Osteocyte (in vitro differentiated cells): ENCODE measurements around the gene PRDM4. TPM values are rescaled to one million over a fixed set of nuclear protein-coding genes. Genes with fewer than 3 reads are reported as not detected.
"Not testable (repeated sequence)": the region's sequence is repeated elsewhere in the genome, so short reads cannot be mapped to it uniquely, and the experiment has no call there.

Source experiments
- DNase-seq: peaks from one replicate; pipeline ENCODE4 v3.0.0; 2021; ENCODE audit warnings: mixed read lengths; ENCODE audit not compliant: unreplicated experiment; ENCODE audit errors: extremely low spot score
- H3K27ac Mint-ChIP-seq: one replicate; pipeline ENCODE4 v1.8.0; 2021; ENCODE audit warnings: mild to moderate bottlenecking, mixed read lengths; ENCODE audit not compliant: unreplicated experiment
- H3K27me3 Mint-ChIP-seq: one replicate; pipeline ENCODE4 v1.8.0; 2021; ENCODE audit warnings: mixed read lengths; ENCODE audit not compliant: unreplicated experiment
- H3K36me3 Mint-ChIP-seq: one replicate; pipeline ENCODE4 v1.8.0; 2021; ENCODE audit warnings: mixed read lengths; ENCODE audit not compliant: unreplicated experiment
- H3K4me1 Mint-ChIP-seq: one replicate; pipeline ENCODE4 v1.8.0; 2021; ENCODE audit warnings: mixed read lengths; ENCODE audit not compliant: unreplicated experiment
- H3K4me3 Mint-ChIP-seq: one replicate; pipeline ENCODE4 v1.8.0; 2021; ENCODE audit warnings: mild to moderate bottlenecking, moderate library complexity, mixed read lengths; ENCODE audit not compliant: unreplicated experiment
- H3K9me3 Mint-ChIP-seq: one replicate; pipeline ENCODE4 v1.8.0; 2021; ENCODE audit warnings: mixed read lengths; ENCODE audit not compliant: unreplicated experiment
- CTCF ChIP-seq: fragments of 200-600 bp; sonication (generic); IDR thresholded peaks from 2 replicates; pipeline ENCODE4 v1.5.0; 2021; ENCODE audit warnings: antibody characterized with exemption, mild to moderate bottlenecking, moderate library complexity
- total RNA-seq: library from RNA; stranded (reverse); gene quantifications from 2 replicates; pipeline ENCODE4 v1.2.1, GENCODE V29; 2021

PRDM4 gene
- total RNA-seq, 1 donor from 2014 or later: 24.5 TPM

DNA sequence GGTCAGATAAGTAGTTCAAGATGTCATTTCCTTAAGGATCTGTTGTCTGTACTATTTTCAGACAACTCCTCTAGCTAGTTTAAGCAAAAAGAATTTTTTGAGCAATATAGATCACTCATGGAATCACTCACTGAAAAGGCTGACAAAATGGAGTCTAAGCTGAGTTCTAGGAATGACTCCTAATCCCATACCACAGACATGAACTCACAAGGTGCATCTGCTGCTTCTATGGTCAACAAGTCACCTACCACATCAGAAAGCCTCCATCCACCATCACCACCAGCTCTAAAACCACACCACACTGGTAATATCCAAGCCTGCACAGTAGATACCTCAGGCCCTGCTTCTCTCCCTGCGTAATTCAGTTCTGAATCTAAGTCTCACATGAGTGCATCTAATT, 42.3 kb downstream of the PRDM4 start:
- DNase-seq: no peak
- H3K36me3 Mint-ChIP-seq: peaks cover 32% of the 10 kb centered on the region
- peaks cover 3% of the 10 kb centered on the region for H3K9me3 Mint-ChIP-seq

DNA sequence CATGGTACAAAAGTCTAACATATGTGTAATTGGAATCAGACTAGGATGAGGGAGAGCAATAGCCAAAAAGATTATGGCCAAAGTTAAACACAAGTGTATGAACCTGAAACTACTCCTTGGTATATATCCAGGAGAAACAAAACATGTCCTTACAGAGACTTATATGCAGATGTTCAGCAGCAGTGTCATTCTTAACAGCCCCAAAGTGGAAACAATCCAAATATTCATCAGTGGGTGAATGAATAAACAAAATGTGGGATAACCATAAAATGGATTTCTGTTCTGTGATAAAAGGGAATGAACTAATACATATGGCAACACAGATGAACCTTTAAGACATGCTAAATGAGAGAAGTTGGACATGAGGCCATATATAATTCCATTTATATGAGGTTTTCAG, 45.2 kb downstream of the PRDM4 start:
- DNase-seq: no peak
- TF ChIP-seq CTCF: no peak
- Mint-ChIP-seq H3K4me1 (no peaks in the 10 kb centered on the region), H3K36me3 (peaks cover 46% of the 10 kb centered on the region), H3K27me3 (no peaks in the 10 kb centered on the region), H3K27ac (no peak overlapping the region), H3K4me3 (no peak overlapping the region), H3K9me3 (peaks cover 3% of the 10 kb centered on the region)

More for the DNA sequence above, 42.3 kb downstream of the PRDM4 start:
- Mint-ChIP-seq H3K4me3 (no peak overlapping the region), H3K27ac (no peak overlapping the region), H3K27me3 (no peaks in the 10 kb centered on the region), H3K4me1 (no peaks in the 10 kb centered on the region)
- TF ChIP-seq CTCF: no peak

GRCh38 chr12:107705522-107705921, 55.4 kb downstream of the PRDM4 start:
- H3K27me3 Mint-ChIP-seq, H3K4me1 Mint-ChIP-seq, H3K9me3 Mint-ChIP-seq, H3K27ac Mint-ChIP-seq, H3K4me3 Mint-ChIP-seq, DNase-seq: not testable (repeated sequence)
- peaks cover 83% of the 10 kb centered on the region for H3K36me3 Mint-ChIP-seq

- H3K36me3 Mint-ChIP-seq: peaks cover 87% of the 10 kb centered on the region
- no peak for TF ChIP-seq CTCF
- peaks cover 5% of the 10 kb centered on the region for H3K9me3 Mint-ChIP-seq
- no peaks in the 10 kb centered on the region for H3K27me3 Mint-ChIP-seq
- no peaks in the 10 kb centered on the region for H3K4me1 Mint-ChIP-seq
- H3K4me3 Mint-ChIP-seq: no peak overlapping the region
- H3K27ac Mint-ChIP-seq: no peak overlapping the region
- no peak for DNase-seq
These were observed 56.9 kb downstream of the PRDM4 start for GRCh38 chr12:107704041-107704440.

- no peak for DNase-seq
- TF ChIP-seq CTCF: no peak
- H3K27me3 Mint-ChIP-seq: no peaks in the 10 kb centered on the region
- H3K27ac Mint-ChIP-seq: no peak overlapping the region
- H3K36me3 Mint-ChIP-seq: peaks cover 78% of the 10 kb centered on the region
- H3K4me3 Mint-ChIP-seq: no peak overlapping the region
- H3K4me1 Mint-ChIP-seq: no peaks in the 10 kb centered on the region
- H3K9me3 Mint-ChIP-seq: peaks cover 5% of the 10 kb centered on the region
These were observed 58.8 kb downstream of the PRDM4 start for GRCh38 chr12:107702106-107702505.

DNA sequence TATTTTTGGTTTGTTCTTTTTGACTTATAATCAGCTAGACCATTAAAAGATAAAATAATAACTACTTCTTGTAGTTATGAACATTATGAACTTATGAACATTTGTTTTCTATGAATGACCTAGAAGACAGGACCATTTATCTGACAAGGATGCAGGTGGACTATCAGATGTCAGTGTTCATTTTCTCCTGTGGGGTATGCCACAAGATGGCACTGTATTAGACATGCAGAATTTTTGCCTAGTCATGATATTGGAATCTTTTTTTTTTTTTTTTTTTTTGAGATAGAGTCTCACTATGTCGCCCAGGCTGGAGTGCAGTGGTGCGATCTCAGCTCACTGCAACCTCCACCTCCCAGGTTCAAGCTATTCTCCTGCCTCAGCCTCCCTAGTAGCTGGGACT, 65.2 kb downstream of the PRDM4 start:
- not testable (repeated sequence) for DNase-seq, H3K9me3 Mint-ChIP-seq, H3K27me3 Mint-ChIP-seq, H3K4me3 Mint-ChIP-seq, H3K4me1 Mint-ChIP-seq
- Mint-ChIP-seq H3K27ac (peak overlapping the region; percentile 63), H3K36me3 (peaks cover 67% of the 10 kb centered on the region)
- TF ChIP-seq CTCF: peak; percentile 42
